Endothelial cell of umbilical vein (primary cell): Measurements from ENCODE around the gene ZC2HC1C.

ENCODE experiments used
- CTCF ChIP-seq, 2 donors: IDR thresholded peaks; 1 replicate in 1 of 2; 2 replicates in 1 of 2; pipeline ENCODE4 v1.5.1; 2011; ENCODE audit warnings: low read length in 2 of 2, mild to moderate bottlenecking in 2 of 2, moderate library complexity in 2 of 2, control low read depth in 1 of 2, inconsistent platforms in 1 of 2, low read depth in 1 of 2; ENCODE audit not compliant: insufficient read depth in 1 of 2; ENCODE audit errors: extremely low read depth in 1 of 2
- EZH2 ChIP-seq: IDR thresholded peaks from 2 replicates; pipeline ENCODE4 v1.6.1; 2012; ENCODE audit warnings: borderline replicate concordance, low read depth, mild to moderate bottlenecking, moderate library complexity, low read length, inconsistent platforms; ENCODE audit not compliant: severe bottlenecking
- POLR2A ChIP-seq: IDR thresholded peaks from 2 replicates; pipeline ENCODE4 v1.6.1; 2012; ENCODE audit warnings: low read depth, mild to moderate bottlenecking, control low read depth, low read length
- POLR2AphosphoS5 ChIP-seq: IDR thresholded peaks from 2 replicates; pipeline ENCODE4 v1.6.1; 2012; ENCODE audit warnings: low read depth, mild to moderate bottlenecking, control low read depth, low read length, moderate library complexity; ENCODE audit not compliant: insufficient read depth

- TF ChIP-seq CTCF (IDR thresholded peaks at IDR 0.05; ENCODE audit: extremely low read depth in 1 of 2, insufficient read depth in 1 of 2, low read depth in 1 of 2, low read length in 2 of 2), result no peak
- no peak for TF ChIP-seq POLR2A
- no peak for TF ChIP-seq POLR2AphosphoS5
- no peak for TF ChIP-seq EZH2
Observed at GRCh38 chr14:75125617-75126016, 56.2 kb downstream of the ZC2HC1C start.
